Epithelial cell of proximal tubule (primary cell): ENCODE measurements around the gene ATP6AP1. TPM values are rescaled to one million over a fixed set of nuclear protein-coding genes. Genes with fewer than 3 reads are reported as not detected.
A peak's percentile ranks its signal among the peaks of the same experiment; 100 is the strongest.

Source experiments
- DNase-seq: peaks from one replicate; pipeline ENCODE4 v3.0.0-alpha.2; 2011; ENCODE audit warnings: low read depth
- H3K4me3 ChIP-seq: 2 replicates; pipeline ENCODE4 v1.5.1; 2011; ENCODE audit warnings: low read depth, mild to moderate bottlenecking, low read length
- CTCF ChIP-seq: conservative IDR thresholded peaks from 2 replicates; pipeline ENCODE4 v1.5.1; 2012; ENCODE audit warnings: low read depth, mild to moderate bottlenecking, low read length
- total RNA-seq: library from RNA; depleted of rRNA; stranded (reverse); fragments of >200 nt; gene quantifications from 2 replicates; pipeline ENCODE4 v1.2.3, GENCODE V29; 2015

The ATP6AP1 gene
- total RNA-seq = 28.5 and 55.1 TPM in 2 replicates

- DNase-seq = peak; percentile 15
- H3K4me3 ChIP-seq = peak within 1 kb of the TSS; percentile 71
- TF ChIP-seq CTCF = no peak
These were observed at the start of gene ATP6AP1 for GRCh38 chrX:154428176-154429171. Gene ATP6AP1, plus strand, starts transcription at chrX:154428677. Its CDS starts 16 bp downstream, at chrX:154428693.

- TF ChIP-seq CTCF = no peak
- DNase-seq = no peak
- H3K4me3 ChIP-seq = peak within 1 kb of the TSS; percentile 73
These were observed 49.5 kb upstream of the ATP6AP1 start, which contains the start of gene EMD for GRCh38 chrX:154378799-154379568. Gene EMD, plus strand, starts transcription at chrX:154379295. Its CDS starts 190 bp downstream, at chrX:154379485.

- H3K4me3 ChIP-seq = peak overlapping the region; percentile 73
- no peak for TF ChIP-seq CTCF
- no peak for DNase-seq
These were observed 48.9 kb upstream of the ATP6AP1 start for GRCh38 chrX:154379569-154379951.

- peak overlapping the region; percentile 73 for H3K4me3 ChIP-seq
- DNase-seq = no peak
- no peak for TF ChIP-seq CTCF
These were observed 48.3 kb upstream of the ATP6AP1 start for GRCh38 chrX:154380153-154380552.

GRCh38 chrX:154380787-154381186, 47.7 kb upstream of the ATP6AP1 start:
- H3K4me3 ChIP-seq = peak overlapping the region; percentile 73
- no peak for DNase-seq
- TF ChIP-seq CTCF = no peak

- no peak overlapping the region for H3K4me3 ChIP-seq
- DNase-seq = no peak
These were observed 47.2 kb upstream of the ATP6AP1 start for GRCh38 chrX:154381271-154381670.

More at GRCh38 chrX:154381271-154381670, 47.2 kb upstream of the ATP6AP1 start:
- no peak for TF ChIP-seq CTCF
